Body of pancreas (tissue), 4 donors: ENCODE data around the gene RPP40. TPM values are rescaled to one million over a fixed set of nuclear protein-coding genes. Genes with fewer than 3 reads are reported as not detected.

Source experiments
- ATAC-seq: fragments of 150-250 bp; one replicate; pipeline ENCODE4 v1.9.1; 2016
- DNase-seq, 4 donors: peaks; one replicate each; pipeline ENCODE4 v3.0.0-alpha.2; 2019
- H3K27ac ChIP-seq, 4 donors: fragments of 200-600 bp; sonication (generic); 1 replicate in 3 of 4; 2 replicates in 1 of 4; pipeline versions ENCODE4 v1.5.1 to v1.6.1; 2016 to 2019; ENCODE audit warnings: mild to moderate bottlenecking in 1 of 4, mixed read lengths in 1 of 4, moderate library complexity in 1 of 4
- H3K27me3 ChIP-seq, 2 donors: fragments of 200-600 bp; sonication (generic); one replicate each; pipeline ENCODE4 v1.6.0; 2016; ENCODE audit warnings: mild to moderate bottlenecking in 1 of 2
- H3K36me3 ChIP-seq, 2 donors: fragments of 200-600 bp; sonication (generic); replicated peaks in 1 of 2; 2 replicates each; pipeline ENCODE4 v1.5.1; 2016; ENCODE audit warnings: low read depth in 2 of 2; ENCODE audit not compliant: insufficient read depth in 1 of 2
- H3K4me1 ChIP-seq: fragments of 200-600 bp; sonication (generic); one replicate; pipeline ENCODE4 v1.6.0; 2016
- H3K4me3 ChIP-seq, 2 donors: fragments of 200-600 bp; sonication (generic); 1 replicate in 1 of 2; 2 replicates in 1 of 2; pipeline ENCODE4 v1.5.1; 2016 to 2019
- H3K9me3 ChIP-seq, 3 donors: fragments of 200-600 bp; sonication (generic); 1 replicate in 2 of 3; 2 replicates in 1 of 3; pipeline ENCODE4 v1.5.1; 2016
- POLR2A ChIP-seq, 3 donors: fragments of 450-650 bp; IDR thresholded peaks; one replicate each; pipeline ENCODE4 v1.6.1; 2016; ENCODE audit warnings: antibody characterized with exemption in 3 of 3, mild to moderate bottlenecking in 2 of 3
- WGBS, 2 donors: methylation state at CpG; one replicate each; pipeline ENCODE4 v1.1.5; 2017; 5-methylcytosine and 5-hydroxymethylcytosine counted together
- intact Hi-C: fragments of 100-400 bp; cut with DNase I; formaldehyde crosslinking; loops from one replicate; pipeline ENCODE4 v1.15.1; 2023
- total RNA-seq, 2 donors: library from RNA; depleted of rRNA; stranded (reverse); fragments of >200 nt; gene quantifications; one replicate each; pipeline ENCODE4 v1.1.0, GENCODE V29; 2016
- TF ChIP-seq, protein P1 (sequence below), 7 experiments: fragments of 450-650 bp in 4 of 7; fragments of 200-600 bp in 3 of 7; sonication (generic) in 3 of 7; IDR thresholded peaks; one replicate each; pipeline ENCODE4 v1.5.1; 2016 to 2019; ENCODE audit warnings: antibody characterized with exemption in 7 of 7

Gene RPP40
- total RNA-seq, 2 donors from 2014 or later: 4.9 to 7.8 TPM

DNA sequence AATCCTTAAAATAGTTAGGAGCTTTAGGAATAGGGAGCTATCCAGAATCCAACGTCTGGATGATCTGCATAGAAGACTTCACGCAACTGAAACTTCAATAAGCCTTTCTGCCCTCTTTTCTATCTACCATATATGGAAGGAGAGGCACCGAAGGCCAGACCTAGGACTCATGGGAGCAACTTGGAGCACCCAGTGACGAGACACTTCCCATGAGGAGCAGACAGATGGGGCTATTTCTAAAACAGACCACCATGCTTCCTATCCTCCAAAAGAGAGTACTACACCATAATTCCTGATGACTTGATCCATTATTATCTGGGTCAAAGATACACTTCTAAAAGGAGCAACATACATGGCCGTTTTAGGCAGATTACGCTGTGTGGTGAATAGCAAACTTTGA is 6.0 kb downstream of the RPP40 start:
- Histone ChIP-seq H3K36me3 (no peaks in the 10 kb centered on the region), H3K4me1 (no peaks in the 10 kb centered on the region), H3K27me3 (no peaks in the 10 kb centered on the region), H3K4me3 (no peak overlapping the region), H3K9me3 (no peaks in the 10 kb centered on the region), H3K27ac (no peak overlapping the region)
- 65 to 71% methylated on average over 6 of the region's 6 CpGs for WGBS, 2 donors
- TF ChIP-seq POLR2A (IDR thresholded peaks at IDR 0.05): no peak
- TF ChIP-seq, protein P1, sequence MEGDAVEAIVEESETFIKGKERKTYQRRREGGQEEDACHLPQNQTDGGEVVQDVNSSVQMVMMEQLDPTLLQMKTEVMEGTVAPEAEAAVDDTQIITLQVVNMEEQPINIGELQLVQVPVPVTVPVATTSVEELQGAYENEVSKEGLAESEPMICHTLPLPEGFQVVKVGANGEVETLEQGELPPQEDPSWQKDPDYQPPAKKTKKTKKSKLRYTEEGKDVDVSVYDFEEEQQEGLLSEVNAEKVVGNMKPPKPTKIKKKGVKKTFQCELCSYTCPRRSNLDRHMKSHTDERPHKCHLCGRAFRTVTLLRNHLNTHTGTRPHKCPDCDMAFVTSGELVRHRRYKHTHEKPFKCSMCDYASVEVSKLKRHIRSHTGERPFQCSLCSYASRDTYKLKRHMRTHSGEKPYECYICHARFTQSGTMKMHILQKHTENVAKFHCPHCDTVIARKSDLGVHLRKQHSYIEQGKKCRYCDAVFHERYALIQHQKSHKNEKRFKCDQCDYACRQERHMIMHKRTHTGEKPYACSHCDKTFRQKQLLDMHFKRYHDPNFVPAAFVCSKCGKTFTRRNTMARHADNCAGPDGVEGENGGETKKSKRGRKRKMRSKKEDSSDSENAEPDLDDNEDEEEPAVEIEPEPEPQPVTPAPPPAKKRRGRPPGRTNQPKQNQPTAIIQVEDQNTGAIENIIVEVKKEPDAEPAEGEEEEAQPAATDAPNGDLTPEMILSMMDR (IDR thresholded peaks at IDR 0.05): no peak
- no peak for ATAC-seq
- DNase-seq: no peak
- intact Hi-C loops: no loop called here

DNA sequence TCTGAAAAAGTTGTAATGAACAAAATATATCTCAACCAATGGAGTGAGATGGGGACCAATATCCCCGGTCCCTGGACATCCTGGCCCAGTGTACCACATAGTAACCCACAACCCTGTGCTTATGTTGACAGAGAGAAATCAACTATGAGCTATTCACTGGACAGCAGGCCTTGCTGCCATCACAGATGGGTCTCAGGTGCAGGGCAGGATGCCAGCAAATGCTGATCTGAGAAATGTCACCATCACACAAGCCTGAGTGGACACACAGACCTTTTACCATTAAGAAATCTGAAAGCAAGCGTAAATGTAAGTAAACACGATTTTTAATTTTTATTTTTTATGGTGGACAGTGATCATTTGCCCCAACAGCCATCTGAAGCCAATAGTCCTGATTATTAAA is 9.1 kb downstream of the RPP40 start:
- WGBS, 2 donors: 83% methylated on average over 3 of the region's 3 CpGs
- Histone ChIP-seq H3K27me3 (no peaks in the 10 kb centered on the region), H3K4me3 (no peak overlapping the region), H3K27ac (no peak overlapping the region), H3K36me3 (no peaks in the 10 kb centered on the region), H3K9me3 (no peaks in the 10 kb centered on the region), H3K4me1 (no peaks in the 10 kb centered on the region)
- TF ChIP-seq, protein P1 (IDR thresholded peaks at IDR 0.05): no peak
- TF ChIP-seq POLR2A (IDR thresholded peaks at IDR 0.05): no peak
- no peak for ATAC-seq
- intact Hi-C loops: no loop called here
- DNase-seq: peak in 2 of 4 donors; percentile 10 to 14

DNA sequence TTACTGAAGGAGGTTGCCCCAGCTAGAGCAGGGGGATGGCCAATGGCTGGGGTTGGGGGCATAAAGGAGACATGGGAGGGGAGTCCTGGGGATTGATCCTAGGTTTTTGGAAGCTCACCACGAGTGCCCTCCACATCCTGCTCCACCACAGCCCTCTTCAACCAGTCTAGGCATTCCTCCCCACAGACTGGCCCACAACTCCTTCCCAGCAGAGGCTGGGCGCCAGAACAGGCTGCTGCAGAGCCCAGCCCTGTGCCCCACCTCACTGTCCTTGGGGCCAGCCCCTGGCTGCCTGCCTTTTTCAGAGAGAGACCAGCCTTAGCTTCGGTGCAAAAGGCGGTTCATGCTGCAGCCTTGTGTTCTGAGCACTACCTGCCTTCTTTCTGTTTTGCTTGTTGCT is 16.4 kb downstream of the RPP40 start:
- 74 to 90% methylated on average over 2 to 4 of the region's 4 CpGs for WGBS, 2 donors
- no peak for DNase-seq

DNA sequence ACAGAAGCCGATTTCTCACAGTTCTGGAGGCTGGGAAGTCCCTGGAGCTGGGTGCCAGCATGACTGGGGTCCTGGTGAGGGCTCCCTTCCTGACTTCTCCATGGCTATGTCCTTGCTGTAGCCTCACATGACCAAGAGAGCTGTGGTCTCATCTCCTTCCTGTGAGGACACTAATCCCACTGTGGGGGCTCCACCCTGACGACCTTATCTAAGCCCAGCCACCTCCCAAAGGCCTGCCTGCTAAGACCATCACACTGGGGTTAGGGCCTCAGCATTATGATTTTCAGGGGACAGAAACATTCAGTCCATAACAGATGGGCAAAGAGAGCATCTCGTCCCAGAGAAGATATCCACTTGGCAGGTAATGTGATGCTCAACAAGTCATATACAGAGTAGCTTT is 16.8 kb downstream of the RPP40 start:
- peaks cover 0 to 7% (median 0%) of the 10 kb centered on the region in 3 donors for H3K9me3 ChIP-seq
- ATAC-seq (no peak), DNase-seq (no peak)
- intact Hi-C loops: no loop called here
- no peak overlapping the region for H3K4me3 ChIP-seq
- no peak for TF ChIP-seq POLR2A (IDR thresholded peaks at IDR 0.05)
- TF ChIP-seq, protein P1 (IDR thresholded peaks at IDR 0.05): no peak
- no peaks in the 10 kb centered on the region for H3K27me3 ChIP-seq
- no peaks in the 10 kb centered on the region for H3K4me1 ChIP-seq
- WGBS, 2 donors: 52 to 56% methylated on average over 2 to 3 of the region's 3 CpGs
- H3K36me3 ChIP-seq: no peaks in the 10 kb centered on the region
- no peak overlapping the region for H3K27ac ChIP-seq

More for the DNA sequence above, 16.4 kb downstream of the RPP40 start:
- Histone ChIP-seq H3K4me1 (no peaks in the 10 kb centered on the region), H3K27me3 (no peaks in the 10 kb centered on the region), H3K36me3 (no peaks in the 10 kb centered on the region), H3K27ac (no peak overlapping the region), H3K4me3 (no peak overlapping the region), H3K9me3 (peaks cover 0 to 7% (median 0%) of the 10 kb centered on the region in 3 donors)
- no peak for TF ChIP-seq POLR2A (IDR thresholded peaks at IDR 0.05)
- TF ChIP-seq, protein P1 (IDR thresholded peaks at IDR 0.05): no peak
- no peak for ATAC-seq
- intact Hi-C loops: no loop called here

DNA sequence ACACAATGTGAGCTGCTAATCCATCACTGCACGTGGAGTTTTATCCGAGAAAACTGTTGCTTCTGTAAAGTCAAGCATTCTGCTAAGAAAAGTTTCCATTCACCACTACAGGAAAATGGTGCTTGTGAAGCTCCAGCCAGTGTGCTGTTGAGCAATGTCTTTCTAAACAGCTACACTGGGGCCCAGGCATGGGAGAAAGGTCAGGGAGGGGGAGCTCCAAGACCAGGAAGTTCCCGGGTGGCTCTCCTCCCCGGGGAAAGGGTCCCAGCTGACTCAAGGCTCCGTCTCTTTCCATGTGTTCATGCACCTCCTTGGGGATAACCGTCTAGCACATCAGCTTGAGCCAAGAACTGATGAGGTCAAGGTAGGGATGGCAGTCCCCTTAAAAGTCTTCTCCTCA is 20.5 kb downstream of the RPP40 start:
- no peak overlapping the region for H3K27ac ChIP-seq
- whole genome bisulfite sequencing, 2 donors: 44 to 49% methylated on average over 6 of the region's 6 CpGs
- DNase-seq (no peak), ATAC-seq (no peak)
- H3K4me1 ChIP-seq: no peaks in the 10 kb centered on the region
- H3K4me3 ChIP-seq: no peak overlapping the region
- no peaks in the 10 kb centered on the region for H3K27me3 ChIP-seq
- intact Hi-C loops: no loop called here
- TF ChIP-seq, protein P1 (IDR thresholded peaks at IDR 0.05): no peak
- no peak for TF ChIP-seq POLR2A (IDR thresholded peaks at IDR 0.05)
- peaks cover 0 to 18% (median 0%) of the 10 kb centered on the region in 3 donors for H3K9me3 ChIP-seq
- no peaks in the 10 kb centered on the region for H3K36me3 ChIP-seq
